Peyer's patch (tissue), 4 donors: Measurements from ENCODE around the gene SNRNP200.
"Not testable (repeated sequence)": the region's sequence is repeated elsewhere in the genome, so short reads cannot be mapped to it uniquely, and the experiment has no call there.

ENCODE experiments used
- CTCF ChIP-seq, 6 experiments: fragments of 450-650 bp in 4 of 6; fragments of 200-600 bp in 2 of 6; sonication (generic) in 1 of 6; IDR thresholded peaks; one replicate each; pipeline ENCODE4 v1.5.1; 2017 to 2019; ENCODE audit warnings: antibody characterized with exemption in 6 of 6, mild to moderate bottlenecking in 3 of 6, moderate library complexity in 1 of 6
- POLR2A ChIP-seq, 2 donors: fragments of 450-650 bp; IDR thresholded peaks; one replicate each; pipeline ENCODE4 v1.5.1; 2017; ENCODE audit warnings: antibody characterized with exemption in 2 of 2, mild to moderate bottlenecking in 2 of 2, moderate library complexity in 2 of 2

GRCh38 chr2:96257744-96258143 is 47.6 kb downstream of the SNRNP200 start:
- not testable (repeated sequence) for TF ChIP-seq CTCF, POLR2A (IDR thresholded peaks at IDR 0.05)
